Measurements from ENCODE around the gene SEC14L1. TPM values are rescaled to one million over a fixed set of nuclear protein-coding genes. Genes with fewer than 3 reads are reported as not detected.
"Not testable (repeated sequence)": the region's sequence is repeated elsewhere in the genome, so short reads cannot be mapped to it uniquely, and the experiment has no call there.

The SEC14L1 gene
- total RNA-seq, 4 donors from 2014 or later, result 18.2 to 187 (median 46.5) TPM

DNA sequence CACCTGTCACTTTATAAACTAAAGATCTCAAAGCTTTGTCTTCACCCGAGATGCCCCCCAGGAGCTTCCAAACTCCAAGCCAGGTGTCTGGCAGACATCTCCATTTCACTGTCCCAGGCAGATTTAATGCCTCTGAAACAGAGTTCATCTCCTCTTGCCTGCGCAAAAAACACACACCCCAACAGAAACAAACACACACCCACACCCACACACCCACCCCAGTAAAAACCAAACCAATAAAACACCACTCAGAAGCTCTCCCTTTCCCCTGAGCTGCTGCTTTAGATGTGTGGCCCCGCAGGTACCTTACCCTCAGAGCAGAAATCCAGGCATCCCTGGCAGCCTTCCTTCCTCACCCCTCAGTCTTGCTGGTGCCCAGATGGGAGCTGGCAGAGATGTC is 14.4 kb downstream of the SEC14L1 start:
- H3K27ac ChIP-seq, result no peak overlapping the region
- no peak overlapping the region for H3K4me3 ChIP-seq
- no peak for TF ChIP-seq POLR2A (IDR thresholded peaks at IDR 0.05)
- TF ChIP-seq, protein P1, sequence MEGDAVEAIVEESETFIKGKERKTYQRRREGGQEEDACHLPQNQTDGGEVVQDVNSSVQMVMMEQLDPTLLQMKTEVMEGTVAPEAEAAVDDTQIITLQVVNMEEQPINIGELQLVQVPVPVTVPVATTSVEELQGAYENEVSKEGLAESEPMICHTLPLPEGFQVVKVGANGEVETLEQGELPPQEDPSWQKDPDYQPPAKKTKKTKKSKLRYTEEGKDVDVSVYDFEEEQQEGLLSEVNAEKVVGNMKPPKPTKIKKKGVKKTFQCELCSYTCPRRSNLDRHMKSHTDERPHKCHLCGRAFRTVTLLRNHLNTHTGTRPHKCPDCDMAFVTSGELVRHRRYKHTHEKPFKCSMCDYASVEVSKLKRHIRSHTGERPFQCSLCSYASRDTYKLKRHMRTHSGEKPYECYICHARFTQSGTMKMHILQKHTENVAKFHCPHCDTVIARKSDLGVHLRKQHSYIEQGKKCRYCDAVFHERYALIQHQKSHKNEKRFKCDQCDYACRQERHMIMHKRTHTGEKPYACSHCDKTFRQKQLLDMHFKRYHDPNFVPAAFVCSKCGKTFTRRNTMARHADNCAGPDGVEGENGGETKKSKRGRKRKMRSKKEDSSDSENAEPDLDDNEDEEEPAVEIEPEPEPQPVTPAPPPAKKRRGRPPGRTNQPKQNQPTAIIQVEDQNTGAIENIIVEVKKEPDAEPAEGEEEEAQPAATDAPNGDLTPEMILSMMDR (IDR thresholded peaks at IDR 0.05), result no peak
- no peak for DNase-seq
- H3K4me1 ChIP-seq, result peaks cover 0 to 17% (median 0%) of the 10 kb centered on the region in 4 donors
- H3K9me3 ChIP-seq, result no peaks in the 10 kb centered on the region
- H3K36me3 ChIP-seq, result peaks cover 0 to 4% (median 0%) of the 10 kb centered on the region in 3 donors
- H3K27me3 ChIP-seq, result no peaks in the 10 kb centered on the region

DNA sequence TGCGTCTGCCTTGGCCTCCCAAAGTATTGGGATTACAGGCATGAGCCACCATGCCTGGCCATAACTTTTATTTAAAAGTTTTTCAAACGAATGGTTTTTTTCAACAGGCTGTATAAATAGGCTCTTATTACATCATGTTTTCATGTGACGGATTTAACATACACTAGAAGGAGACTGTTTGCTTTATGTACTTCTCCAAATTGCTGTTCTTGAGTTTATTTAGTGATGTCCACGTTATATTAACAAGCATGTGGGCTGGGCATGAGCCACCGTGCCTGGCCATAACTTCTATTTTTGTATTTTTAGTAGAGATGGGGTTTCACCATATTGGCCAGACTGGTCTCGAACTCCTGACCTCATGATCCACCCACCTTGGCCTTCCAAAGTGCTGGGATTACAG is 17.0 kb downstream of the SEC14L1 start:
- H3K27ac ChIP-seq, DNase-seq, H3K4me3 ChIP-seq, H3K36me3 ChIP-seq, H3K27me3 ChIP-seq, H3K9me3 ChIP-seq: not testable (repeated sequence)
- peaks cover 0 to 22% (median 0%) of the 10 kb centered on the region in 4 donors for H3K4me1 ChIP-seq

DNA sequence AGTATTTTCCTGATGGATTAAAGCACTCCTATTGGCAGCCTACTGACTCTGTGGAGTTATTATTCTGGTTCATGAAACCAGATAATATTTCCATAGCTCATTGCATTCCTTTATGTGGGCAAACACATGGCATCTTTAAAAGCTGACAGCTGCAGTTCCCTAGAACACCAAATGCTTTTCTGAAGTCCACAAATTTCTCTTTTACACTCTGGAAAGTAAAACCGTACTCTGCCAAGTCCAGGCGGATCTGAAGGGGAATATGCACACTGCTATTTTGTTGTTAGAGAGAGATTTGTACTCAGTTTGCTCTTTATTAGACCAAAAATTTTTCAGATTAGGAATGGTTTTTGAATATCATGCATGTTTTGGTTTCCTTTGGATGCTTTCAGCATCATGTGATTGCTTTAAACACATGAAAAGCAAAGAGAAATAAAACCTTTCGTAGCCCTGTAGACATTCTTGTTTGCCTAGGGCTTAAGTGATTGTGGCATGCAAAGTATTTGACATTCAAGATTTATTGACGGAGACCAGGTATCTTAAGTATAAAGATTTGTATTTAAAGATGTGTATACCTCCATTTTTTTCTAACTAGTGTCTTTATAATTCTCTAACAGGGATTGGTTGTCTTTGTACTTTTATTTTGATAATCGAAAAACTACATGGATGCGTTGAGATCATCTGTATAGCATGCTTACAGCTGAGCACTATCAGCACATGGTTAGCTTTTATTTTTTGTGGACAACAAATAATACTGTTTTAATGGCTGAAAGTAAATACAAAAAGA is 19.5 kb downstream of the SEC14L1 start:
- no peaks in the 10 kb centered on the region for H3K36me3 ChIP-seq
- peak overlapping the region in 1 of 4 donors; percentile 16 for H3K27ac ChIP-seq
- peaks cover 0 to 34% (median 3%) of the 10 kb centered on the region in 4 donors for H3K4me1 ChIP-seq
- no peaks in the 10 kb centered on the region for H3K27me3 ChIP-seq
- no peak for DNase-seq
- no peak overlapping the region for H3K4me3 ChIP-seq
- TF ChIP-seq, protein P1 (IDR thresholded peaks at IDR 0.05), result no peak
- no peak for TF ChIP-seq POLR2A (IDR thresholded peaks at IDR 0.05)
- H3K9me3 ChIP-seq, result no peaks in the 10 kb centered on the region

DNA sequence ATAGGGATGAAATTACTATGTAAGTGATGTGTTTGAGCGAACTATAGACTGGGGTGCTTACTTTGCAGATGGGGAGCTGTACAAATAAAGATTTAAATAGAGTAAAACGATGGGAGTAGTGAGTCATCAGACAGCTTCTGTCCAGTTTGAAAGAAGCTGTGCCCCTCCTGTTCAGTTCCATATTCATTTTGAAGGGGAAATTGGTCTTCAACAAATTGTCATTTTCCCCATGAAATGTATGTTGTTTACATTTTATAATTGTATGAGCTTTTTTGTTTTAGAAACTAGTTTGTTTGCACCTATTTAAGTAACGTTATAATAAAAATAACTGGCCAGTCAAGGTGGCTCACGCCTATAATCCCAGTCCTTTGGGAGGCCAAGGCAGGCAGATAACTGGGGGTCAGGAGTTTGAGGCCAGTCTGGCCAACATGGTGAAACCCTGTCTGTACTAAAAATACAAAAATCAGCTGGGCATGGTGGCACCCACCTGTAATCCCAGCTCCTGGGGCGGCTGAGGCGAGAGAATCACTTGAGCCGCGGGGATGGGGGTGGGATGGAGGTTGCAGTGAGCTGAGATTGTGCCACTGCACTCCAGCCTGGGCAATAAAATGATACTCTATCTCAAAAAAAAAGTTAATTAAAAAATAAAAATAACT is 20.2 kb downstream of the SEC14L1 start:
- H3K9me3 ChIP-seq, result no peaks in the 10 kb centered on the region
- peaks cover 0 to 31% (median 3%) of the 10 kb centered on the region in 4 donors for H3K4me1 ChIP-seq
- H3K36me3 ChIP-seq, result no peaks in the 10 kb centered on the region
- no peak overlapping the region for H3K27ac ChIP-seq
- H3K27me3 ChIP-seq, result no peaks in the 10 kb centered on the region
- no peak for DNase-seq
- H3K4me3 ChIP-seq, result no peak overlapping the region
- TF ChIP-seq, protein P1 (IDR thresholded peaks at IDR 0.05), result no peak

DNA sequence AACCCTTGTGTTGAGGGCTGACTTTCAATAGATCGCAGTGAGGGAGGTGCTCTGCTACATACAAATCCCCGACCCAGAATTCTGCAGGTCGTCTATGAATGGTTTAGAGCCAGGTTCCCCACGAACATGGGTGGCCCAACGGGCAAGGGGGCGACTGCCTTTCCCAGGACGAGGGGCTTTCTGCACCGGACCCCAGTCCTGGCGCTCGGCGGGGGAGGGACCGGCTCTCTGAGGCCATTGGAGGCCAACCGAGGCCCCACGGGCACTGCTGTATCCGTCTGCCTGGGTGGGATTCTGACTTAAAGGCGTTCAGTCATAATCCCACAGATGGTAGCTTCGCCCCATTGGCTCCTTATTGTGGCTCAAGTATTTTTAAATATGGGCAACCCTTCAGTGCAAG is 21.2 kb downstream of the SEC14L1 start:
- Histone ChIP-seq H3K9me3 (no peaks in the 10 kb centered on the region), H3K4me3 (no peak overlapping the region), H3K27me3 (no peaks in the 10 kb centered on the region), H3K36me3 (no peaks in the 10 kb centered on the region), H3K27ac (no peak overlapping the region), H3K4me1 (peaks cover 0 to 31% (median 3%) of the 10 kb centered on the region in 4 donors)
- no peak for TF ChIP-seq POLR2A (IDR thresholded peaks at IDR 0.05)
- TF ChIP-seq, protein P1 (IDR thresholded peaks at IDR 0.05), result no peak
- no peak for DNase-seq

DNA sequence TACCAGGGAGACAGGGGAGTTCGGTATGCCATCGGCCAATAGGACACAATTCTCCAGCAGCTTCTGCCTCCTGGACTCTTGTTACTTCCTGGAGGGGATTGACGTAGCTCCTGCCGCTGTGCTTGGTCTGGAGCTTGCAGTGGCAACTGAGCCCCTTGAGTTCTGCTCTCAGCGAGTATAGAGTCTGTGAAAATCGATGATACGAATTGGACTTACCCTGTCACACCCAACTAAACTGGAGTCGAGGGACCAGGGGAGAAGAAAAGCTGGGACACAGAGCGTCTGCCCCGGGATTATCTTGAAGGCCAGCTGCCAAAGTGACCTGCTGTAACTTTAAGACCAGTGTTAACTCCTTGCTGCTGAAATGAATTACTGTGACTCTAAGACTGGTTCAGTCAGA is 22.2 kb downstream of the SEC14L1 start:
- peak in 2 of 3 donors; percentile 58 for DNase-seq
- H3K27ac ChIP-seq, result peak overlapping the region in 1 of 4 donors; percentile 14
- H3K4me1 ChIP-seq, result peaks cover 0 to 31% (median 3%) of the 10 kb centered on the region in 4 donors
- TF ChIP-seq POLR2A (IDR thresholded peaks at IDR 0.05), result peak in 1 of 2 donors; percentile 16
- TF ChIP-seq, protein P1 (IDR thresholded peaks at IDR 0.05), result no peak
- H3K27me3 ChIP-seq, result no peaks in the 10 kb centered on the region
- H3K4me3 ChIP-seq, result peak overlapping the region in 2 of 4 donors; percentile 20 to 29
- H3K36me3 ChIP-seq, result peaks cover 0 to 9% (median 0%) of the 10 kb centered on the region in 3 donors
- peaks cover 0 to 9% (median 2%) of the 10 kb centered on the region in 4 donors for H3K9me3 ChIP-seq
